SHP77 treated with DMSO at 0.1 percent for 48 hours (cell line): ENCODE data around the gene CAB39.

Experiments used
- DNase-seq: peaks from one replicate; lab custom pipeline; 2025; lab: John Stamatoyannopoulos, UW

CAB39 gene

DNA sequence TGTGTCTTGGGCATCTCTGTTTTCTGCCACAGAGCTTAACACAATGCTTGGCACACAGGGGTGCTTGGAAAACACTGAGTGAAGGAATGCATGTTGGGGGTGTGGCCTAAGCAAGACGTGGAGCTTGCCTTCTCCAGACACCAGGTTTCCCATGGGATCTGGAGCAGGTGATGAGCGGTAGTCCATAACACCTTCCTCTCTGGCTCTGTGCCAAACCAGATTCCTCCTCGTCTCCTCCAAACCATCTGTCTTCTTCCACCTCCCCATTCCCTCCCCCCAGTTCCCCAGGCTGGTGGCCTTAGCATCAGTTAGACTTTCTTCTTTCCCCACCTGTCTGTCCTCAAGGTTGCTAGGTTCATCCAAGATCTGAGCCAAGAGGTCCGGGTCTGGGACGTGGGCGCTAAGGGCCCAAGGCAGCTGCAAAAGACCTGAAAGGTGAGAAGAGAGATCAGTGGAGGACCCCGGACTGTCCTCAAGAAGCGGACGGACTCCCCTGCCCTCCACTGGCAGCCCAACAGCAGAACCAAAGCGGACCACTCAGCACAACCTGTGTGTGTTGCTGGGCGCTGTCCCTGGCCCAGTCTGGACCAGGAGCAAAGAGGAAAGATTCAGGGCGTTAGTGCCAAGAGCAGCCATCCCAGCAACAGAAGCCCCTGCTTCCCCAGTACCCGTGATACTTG, 150.9 kb downstream of the CAB39 start:
- DNase-seq: no peak

DNA sequence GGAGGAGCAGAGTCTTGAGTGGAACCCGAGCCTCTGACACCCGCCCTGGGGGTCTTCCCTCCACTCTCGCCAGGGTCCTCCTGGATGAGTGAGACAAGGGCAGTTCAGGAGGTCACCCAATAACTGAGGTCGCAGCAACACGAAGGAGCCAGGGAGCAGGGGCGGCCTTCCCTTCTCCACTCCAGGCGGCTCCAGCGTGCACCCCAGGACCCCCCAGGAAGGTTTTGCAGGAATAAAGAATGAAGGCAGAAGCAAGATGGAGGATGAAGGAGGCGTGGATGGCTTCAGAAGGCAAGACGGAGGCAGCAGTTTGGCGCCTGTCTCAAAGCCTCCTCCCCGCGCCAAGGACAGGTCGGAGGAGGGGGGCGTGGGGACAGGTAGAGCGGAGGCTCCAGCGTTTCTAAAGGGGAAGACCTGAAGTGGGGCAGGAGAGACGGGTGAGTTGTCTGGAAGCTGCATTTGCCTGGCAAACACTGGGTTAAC, 151.5 kb downstream of the CAB39 start:
- no peak for DNase-seq

DNA sequence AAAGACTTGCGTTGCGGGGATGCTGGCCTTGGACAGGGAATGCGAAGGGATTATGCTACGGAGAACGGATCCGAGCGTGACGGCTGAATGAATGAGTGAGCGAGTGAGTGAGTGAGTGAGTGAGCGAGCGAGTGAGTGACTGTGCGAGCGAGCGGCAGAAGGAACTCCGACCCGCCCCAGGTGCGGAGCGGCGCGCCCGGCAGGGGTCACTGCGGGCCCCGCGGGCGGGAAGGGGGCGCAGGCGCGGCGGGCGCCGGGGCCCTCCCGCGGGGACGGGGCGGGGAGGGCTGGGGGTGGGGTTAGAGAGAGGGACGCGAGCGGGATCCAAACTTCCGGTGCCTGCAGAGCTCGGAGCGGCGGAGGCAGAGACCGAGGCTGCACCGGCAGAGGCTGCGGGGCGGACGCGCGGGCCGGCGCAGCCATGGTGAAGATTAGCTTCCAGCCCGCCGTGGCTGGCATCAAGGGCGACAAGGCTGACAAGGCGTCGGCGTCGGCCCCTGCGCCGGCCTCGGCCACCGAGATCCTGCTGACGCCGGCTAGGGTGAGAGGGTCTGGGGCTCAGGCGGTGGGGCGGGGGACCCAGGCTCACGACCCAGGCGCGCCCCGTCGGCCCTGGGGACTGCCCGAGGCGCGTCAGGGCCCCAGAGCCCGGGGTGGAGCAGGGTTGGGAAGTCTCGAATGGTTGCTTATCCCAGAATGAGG, 152.1 kb downstream of the CAB39 start, which contains the start of gene ITM2C:
TSS of gene ITM2C (plus strand) at position 338 of the 702 bp plus-strand sequence. CDS start at position 422, 84 bp downstream.
- DNase-seq: peak; percentile 16

DNA sequence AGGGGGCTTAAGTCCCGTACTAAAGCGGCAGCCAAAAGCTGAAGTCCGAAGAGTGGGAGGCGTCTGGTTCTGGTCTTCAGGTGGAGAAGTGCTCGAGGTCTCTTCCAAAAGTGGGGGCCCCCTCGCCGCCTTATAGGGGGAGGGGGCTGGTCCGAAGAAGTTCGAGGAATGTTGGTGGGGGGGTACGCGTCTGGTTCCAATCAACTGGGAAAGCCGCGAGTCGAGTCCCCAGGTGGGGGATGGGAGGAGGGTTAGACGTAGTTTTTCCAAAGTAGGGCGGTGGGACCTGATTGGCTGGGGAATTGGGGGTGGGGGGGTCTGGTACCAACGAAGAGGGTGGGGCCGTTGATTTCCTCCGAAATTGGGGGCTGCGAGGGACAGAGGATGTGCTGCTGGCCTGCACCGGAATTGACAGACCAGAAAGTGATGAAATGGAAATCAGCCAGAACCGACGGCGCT, 152.7 kb downstream of the CAB39 start:
- DNase-seq: no peak

DNA sequence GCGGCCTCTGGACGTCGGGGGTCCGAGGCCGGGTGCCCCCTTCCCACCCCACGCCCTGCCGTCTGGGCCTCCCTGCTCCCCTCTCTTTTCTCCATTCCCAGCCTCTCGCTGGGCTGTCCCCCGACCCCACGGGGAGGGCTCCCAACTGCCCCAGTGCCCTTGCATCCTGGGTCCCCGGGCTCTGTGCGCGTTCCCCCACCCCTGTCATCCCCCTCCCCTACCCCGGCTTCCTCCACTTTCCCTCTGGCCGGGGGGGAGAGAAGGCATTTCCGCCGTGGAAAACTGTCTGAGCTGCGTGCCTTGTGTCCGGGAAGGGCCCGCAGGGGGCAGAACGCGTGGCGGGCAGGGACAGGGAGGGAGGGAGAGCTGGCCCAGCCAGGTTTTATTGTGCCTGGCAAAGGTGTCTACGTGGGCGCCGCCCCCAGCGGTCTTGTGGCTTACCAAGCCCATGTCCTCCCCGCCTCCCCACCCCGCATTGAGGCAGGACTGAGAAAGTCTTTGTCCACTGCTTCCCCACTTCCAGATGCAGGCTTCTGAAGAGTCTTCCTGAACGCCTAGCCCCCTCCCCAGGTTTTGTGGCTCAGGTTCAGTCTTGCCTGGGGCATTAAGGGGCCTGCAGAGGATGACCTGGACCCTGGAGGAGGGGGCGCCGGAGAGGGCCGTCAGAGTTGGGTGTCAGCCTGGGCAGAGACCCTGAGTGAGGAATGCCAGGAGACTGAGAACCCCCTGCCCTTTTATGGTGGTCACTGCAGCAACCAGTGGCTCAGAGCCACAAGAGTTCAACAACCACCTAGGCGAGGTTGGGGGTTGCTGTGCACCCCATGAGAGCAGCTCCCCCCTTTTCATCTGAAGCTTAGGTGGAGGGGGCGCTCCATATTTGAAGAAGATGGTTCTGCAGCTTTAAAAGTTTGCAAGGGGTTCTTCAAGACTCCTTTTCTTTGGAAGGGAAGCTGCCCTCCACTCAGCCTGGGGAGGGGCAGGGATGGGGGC, 153.4 kb downstream of the CAB39 start:
- DNase-seq: no peak

DNA sequence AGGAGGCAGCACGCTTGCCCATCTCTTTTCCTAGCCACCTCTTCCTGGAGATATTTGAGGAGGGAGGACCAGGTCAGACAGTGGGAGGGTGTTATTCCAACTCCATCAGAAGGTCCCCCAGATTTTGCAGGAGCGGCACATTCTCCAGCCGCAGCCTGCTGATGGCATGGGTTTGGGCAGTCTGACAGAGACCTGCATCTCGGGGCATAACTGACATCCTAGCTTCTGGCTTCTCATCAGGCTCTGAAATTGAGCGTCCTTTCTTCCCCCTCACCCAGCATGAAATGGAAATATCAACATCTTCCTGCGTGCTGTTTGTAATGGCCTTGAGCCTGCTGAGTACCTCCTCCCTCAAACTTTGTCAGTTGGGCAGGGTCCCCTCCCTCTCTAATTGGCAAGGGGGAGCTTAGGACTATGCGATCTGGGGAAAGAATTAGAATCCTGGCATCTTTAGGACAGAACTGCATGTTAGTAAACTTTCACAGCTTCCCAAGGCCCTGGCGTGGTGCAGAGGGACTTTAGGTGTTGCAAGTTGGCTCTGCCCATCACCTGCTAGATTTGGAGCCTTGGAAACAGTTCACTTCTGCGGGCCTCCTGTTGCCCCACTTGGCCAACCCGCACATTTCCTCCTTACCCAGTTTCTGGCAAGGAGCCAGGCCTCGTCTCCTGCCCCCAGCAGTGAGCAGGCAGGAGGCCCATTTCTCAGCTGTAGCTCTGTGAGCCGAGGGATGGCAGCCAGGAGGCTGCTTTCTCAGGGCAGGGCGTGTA, 154.3 kb downstream of the CAB39 start:
- no peak for DNase-seq

DNA sequence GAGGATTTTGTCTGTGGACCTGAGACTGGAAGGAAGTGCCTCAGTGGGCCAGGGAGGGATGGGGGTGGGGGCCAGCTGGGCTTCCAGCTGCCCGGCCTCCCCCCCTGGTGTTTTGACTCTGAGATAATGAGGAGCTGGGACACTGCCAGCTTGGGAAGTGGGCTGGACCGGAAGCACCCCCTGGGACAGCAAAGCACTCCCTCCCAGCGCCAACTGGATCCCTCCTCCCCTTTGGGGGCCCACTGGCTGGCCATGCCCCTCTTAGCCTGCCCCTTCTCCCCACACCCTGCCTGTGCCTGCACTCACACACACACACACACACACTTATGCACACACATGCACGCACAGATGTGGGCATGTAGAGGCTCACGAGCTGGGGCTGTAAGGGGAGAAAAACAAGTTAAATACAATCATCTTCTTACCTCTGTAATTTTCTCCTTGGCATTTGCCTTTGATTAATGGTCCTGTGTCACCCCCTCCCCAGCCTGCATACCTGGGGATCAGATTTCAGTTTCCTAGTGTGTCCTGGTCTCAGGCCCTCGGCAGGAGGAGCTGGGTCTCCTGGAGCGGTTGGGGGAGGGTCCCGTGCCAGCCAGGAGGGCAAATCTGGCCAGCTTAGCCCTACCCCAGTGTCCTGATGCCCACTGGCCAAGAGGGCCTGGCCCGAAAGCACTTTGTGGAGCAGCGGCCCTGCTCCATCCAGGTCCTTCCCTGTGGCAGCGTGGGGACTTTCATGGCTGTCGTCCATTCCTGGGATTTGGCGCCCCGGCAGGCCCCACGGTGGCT, 155.7 kb downstream of the CAB39 start:
- no peak for DNase-seq

DNA sequence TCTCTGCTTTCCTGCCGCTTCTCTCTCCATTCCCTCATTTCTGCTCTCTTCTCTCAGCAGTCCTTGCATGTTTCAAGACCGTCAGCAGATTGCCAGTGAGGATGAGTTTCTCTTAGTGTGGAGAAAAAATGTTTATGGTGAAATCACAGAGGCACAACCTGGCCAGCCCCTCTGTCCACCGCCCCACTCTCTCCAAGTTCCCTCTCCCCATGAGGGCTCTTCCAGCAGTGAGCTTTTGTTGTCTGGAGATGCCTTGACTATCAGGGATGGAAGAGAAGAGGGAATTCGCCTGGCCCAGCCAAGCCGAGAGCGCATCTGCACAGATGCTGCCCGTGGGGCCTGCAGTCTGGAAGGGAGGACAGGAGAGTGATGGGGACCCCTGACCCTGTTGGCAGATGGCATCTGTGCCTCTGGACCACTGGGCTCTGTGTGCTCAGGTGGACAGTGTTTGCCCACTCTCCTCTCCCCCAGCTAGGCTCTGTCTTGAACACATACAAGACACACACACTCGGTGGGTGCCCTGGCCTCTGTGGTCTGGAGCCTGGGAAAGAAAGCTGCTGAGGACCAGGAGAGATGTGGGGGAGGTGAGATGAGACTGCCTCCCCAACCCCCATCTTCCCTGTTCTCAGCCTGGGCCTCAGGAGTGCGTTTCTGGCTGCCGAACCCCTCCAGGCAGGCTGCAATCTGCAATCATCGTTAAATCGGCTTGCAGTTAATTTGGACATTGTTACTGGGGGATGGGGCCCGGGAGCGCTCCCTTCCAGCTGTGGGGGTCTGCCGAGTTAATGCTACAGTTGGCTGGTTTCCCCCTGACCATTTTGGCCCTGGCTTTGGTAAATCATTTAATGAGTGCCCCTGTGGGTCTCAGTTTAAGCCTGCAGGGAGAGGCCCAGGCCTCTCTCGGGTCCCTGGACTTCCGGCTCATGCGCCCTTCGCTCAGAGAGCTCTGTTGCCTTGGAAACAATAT, 156.6 kb downstream of the CAB39 start:
- DNase-seq: no peak

DNA sequence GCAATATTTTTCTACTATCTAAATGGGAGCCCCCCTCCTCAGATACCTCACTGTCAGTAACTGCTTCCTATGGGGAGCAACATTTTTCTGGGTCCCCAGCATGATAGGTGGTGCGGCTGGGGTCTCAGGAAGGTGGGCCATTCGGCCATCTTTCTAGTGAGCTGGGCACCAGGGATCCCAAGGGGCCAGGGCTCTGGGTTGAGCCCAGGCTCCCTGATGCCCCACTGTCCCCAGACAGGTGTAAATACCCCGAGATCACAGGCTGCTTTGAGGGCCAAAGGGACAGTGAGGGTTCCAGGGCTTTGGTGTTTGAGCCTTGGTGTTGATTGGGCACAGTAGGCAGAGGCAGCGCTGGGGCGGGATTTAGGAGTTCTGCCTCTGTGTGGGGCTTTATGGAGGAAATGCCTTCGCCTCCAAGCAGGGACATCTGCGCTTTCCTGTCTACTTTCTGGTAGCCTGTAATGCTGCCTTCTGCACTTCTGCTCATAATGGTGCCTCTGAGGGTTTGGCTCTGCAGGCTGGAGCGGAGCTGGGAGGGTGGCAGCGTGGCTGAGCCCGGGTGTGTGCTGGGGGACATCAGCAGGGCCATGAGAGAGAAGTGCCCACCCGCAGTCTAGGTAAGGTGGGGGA, 157.4 kb downstream of the CAB39 start:
- DNase-seq: no peak
